NCI-H2107 (cell line): ENCODE measurements around the gene ASZ1.

Experiments used
- DNase-seq: peaks from one replicate; lab custom pipeline; 2025; lab: John Stamatoyannopoulos, UW

ASZ1 gene

DNA sequence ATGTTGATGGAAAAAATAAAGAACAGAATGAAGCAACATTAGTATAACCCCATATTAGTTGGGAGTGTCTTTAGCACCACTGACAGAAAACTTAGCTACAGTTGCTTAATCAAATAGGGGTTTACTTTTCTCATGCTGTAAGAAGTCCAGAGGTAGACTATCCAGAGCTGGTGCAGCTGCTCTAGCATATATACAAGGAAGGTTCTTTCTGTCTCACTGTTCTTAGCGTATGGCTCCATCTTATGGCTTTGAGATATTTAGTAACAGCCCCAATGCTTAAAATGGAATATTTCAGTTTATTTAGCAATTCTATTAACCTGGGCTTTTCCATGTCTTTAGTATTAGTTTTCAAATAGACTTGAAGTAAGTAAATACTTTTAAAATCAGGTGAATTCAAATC is 89.3 kb downstream of the ASZ1 start:
- DNase-seq: no peak

DNA sequence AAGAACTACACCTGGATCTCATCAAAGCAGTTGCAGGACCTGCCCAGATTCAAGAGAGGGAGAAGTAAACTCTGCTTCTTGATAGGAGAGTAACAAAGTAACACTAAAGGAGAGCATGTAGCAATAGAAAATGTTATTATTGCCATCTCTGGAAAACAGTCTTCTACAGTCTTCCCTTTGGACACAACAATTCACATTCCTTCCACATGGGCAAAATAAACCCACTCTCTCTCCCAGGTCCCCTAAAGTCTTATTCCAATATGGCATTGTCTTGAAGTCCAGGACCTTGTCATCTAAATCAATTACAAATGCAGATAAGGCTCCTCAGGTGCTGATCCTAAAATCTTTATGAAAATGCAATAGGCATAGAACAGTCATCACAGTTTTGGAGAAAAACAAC is 94.1 kb downstream of the ASZ1 start:
- no peak for DNase-seq

DNA sequence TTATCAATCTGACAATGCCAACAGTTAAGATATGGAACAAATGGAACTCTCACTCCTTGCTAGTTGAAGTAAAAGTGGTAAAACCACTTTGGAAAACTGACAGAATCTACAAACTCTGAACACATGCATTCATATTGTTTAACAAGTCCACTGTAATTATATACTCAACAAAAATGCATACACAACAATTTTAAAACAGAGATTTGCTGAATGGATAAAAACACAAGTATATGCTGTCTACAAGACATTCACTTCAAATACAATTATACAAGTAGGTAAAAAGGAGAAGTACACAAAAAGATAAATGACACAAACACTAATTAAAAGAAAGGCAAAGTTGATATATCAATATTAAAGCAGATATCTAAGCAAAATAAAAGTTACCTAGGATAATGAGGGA is 95.3 kb downstream of the ASZ1 start:
- no peak for DNase-seq

DNA sequence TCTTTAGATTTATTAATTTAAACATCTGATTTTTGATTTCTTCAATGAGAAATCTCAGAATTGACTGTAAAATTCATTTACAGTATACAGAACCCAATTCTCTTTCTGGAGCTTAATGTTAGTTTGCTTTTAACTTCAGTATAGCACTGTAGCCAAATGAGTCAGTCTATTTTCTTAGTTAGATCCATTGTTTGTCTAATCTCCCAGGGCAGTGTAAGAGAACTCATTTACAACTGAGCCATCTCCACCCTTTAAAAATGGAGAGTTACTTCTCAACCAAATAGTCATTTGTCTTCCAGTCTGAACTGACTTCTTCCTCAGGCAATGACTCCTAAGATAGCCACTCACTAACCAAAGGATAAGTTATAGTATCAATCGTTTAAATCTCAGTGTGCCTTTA is 101.5 kb downstream of the ASZ1 start:
- no peak for DNase-seq

DNA sequence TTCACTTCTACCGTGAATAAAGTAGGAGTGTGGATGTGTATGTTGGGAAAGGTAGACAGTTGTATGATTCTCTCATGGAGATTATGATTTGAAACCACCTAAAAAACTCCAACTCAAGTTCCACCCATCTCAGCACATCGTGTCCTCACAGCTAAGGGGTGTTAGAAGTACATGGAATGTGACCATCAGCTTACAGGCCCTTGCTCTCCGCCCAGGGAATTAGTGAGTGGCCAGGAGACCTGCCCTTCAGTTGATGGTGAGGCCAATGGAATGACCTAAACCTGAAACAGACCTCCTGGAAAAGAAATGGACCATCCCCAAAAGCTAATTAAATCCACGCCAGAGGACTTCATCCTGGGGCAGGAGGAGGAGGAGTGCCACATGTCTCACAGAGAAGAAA is 102.3 kb downstream of the ASZ1 start:
- DNase-seq: no peak

DNA sequence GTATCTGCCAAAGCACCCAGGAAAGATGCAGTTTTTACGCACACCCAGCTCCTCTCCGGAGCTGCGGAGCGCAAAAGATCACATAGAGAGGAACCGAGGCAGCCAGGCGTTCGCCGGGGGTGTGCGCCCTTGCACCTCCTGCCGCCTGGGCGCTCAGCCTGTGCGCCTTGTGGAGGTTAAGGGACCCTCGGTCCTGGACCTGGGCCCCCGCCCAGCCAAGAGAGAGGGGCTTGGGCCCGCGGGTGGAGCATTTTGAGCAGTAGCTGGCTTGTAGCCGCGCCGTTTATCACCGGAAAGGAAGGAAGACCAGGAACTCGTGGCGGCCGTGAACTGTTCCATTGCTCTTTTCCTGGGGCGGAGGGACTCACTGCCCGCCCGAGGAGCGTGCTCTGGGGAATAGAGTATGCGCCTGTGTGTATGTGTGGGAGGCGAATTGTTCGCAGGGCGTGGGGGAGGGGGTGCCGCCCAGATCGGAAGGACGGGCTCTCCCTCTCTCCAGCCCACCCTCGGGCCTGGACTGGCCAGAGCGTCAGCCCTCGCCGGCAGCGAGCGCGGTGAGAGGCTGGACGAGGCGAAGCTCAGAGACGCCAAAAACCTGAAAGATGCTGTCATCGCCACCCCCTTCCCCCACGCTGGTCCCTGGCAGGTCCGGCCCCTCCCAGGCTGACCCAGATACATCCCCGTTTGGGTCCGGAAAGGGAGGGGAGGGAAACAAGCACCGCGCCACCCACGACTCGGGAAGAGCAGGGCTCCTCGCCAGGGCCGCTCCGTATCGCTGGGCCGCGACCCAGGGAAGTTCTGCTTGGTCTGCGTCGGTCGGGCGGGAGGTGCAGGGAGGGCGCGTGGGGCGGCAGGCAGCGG is 103.2 kb downstream of the ASZ1 start:
- DNase-seq: no peak

DNA sequence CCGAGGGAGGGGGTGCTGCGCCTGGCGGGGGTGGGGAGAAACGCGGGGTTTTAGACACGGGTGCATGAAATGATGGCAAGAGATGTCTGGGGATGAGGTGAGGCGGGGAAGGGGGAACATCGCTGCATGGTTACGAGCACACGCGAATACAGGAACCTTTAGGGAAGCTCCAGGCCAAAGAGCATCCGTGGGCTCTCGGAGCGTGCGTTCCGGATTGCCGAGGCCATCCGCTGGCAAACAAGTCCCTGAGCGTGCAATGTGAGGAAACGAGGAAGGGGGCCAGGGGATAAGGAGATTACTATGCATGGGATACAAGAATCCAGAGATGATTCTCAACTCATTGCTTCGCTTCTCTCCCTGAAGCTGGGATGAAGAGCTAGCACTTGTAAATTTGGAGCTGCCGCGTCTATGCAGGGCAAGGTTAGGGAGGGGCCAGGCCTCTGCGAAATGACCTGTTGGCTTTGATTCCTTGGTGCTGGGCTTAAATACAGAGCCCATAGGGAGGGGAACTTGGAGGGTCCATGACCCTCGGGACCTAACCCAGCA is 103.9 kb downstream of the ASZ1 start:
- DNase-seq: no peak

DNA sequence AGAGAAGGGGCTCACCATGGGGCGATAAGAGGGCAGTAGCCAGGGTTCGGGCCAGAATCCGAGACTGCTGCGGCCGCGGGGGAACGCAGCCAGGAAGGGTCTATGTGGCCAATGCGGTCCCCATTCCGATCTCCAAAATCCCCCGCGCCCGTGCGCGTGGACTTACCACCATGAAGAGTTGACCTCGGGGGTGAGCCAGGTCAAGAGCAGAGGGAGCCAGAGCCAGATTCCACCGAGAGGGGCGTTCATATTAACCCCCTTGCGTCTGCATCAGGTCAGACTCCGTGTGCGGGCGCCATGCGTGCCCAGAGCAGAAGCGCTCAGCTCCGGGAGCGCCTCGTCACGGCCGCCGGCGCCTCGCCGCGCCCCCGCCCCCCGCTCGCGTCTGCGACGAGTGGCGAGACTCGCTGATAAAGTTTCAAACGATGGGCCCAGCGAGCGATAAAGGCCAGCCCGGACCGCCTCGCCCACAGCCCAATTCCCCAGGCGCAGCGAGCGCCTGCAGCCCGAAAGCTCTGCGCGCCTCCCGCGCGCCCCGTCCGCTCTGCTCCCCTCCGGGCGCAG is 104.5 kb downstream of the ASZ1 start, which contains the start of gene WNT2:
TSS of gene WNT2 (minus strand) at position 318 of the 564 bp plus-strand sequence. CDS start at position 249, 69 bp downstream.
- no peak for DNase-seq

DNA sequence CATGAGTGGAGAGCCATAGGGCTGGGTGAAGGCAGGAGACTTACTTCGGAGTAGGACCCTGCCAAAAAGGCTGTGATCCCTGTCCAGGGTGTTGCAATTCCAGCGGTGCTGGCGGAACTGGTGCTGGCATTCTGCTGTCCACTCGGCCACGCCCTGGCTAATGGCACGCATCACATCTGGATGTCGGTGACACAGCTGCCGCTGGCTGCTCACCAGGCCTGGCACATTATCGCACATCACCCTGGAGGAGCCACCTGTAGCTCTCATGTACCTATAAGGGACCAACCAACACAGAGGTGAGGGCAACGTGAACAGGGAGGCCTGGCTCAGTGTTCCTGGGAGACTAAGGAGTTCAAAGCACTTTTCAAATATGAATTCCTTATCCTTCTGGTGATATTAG is 106.8 kb downstream of the ASZ1 start:
- no peak for DNase-seq

DNA sequence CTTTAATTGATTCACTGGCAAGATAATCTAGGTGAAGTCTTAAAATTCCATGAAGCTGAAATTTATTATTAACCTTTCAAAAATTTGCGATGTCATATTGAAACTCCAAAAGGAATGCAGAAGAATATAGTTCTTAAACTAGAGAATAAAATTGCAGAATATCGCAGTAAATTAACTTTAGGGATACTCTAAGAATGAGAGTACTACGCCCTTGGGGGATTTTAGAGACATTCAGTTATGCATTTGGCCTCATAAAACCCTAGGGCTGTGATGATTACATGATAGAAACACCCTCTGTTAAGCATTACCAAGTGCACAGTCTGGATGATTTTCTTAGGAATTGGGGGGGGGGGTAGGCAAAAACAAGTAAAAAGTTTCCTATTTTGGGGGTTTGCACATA is 108.1 kb downstream of the ASZ1 start:
- DNase-seq: no peak

DNA sequence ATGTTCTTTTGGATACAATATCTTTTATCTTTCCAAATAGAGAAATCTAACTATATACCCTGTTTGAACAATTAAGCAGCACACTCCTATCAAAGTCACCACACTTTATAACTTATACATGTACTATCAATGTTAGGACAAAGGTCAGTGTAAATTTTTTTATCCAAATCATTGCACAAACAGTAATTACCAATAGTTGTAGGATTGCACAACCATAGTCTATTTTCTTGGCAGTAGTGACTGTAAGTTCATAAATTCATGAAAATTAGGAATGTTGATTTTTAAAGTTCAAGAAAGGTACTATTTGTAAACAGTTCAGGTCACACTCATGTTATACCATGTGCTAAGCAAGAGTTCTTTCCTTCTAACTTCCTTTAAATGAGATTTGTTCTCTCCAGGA is 113.7 kb downstream of the ASZ1 start:
- DNase-seq: no peak
